Activated B cell treated with CpG ODN at 0.5 μM for 24 hours (primary cell): ENCODE data around the gene MYRIP. TPM values are rescaled to one million over a fixed set of nuclear protein-coding genes. Genes with fewer than 3 reads are reported as not detected.

Source experiments
- ATAC-seq: fragments of 200-7000 bp; cut with Tn5 transposase; one replicate; pipeline ENCODE4 v1.10.0; 2021; ENCODE audit warnings: low read depth, mild to moderate bottlenecking, moderate library complexity
- CTCF ChIA-PET: fragments of 350-600 bp; sonication (Branson Sonifier 250); formaldehyde crosslinking; loops from one replicate; lab custom pipeline; 2021; ENCODE audit warnings: antibody characterized with exemption; lab: Charles Lee
- POLR2A ChIA-PET: fragments of 350-600 bp; sonication (Branson Sonifier 250); formaldehyde crosslinking; loops from one replicate; lab custom pipeline; 2021; ENCODE audit warnings: antibody characterized with exemption; lab: Charles Lee
- DNase-seq: peaks from one replicate; pipeline ENCODE4 v3.0.0; 2022
- H3K27ac Mint-ChIP-seq: one replicate; pipeline ENCODE4 v1.8.0; 2020; ENCODE audit warnings: mixed read lengths
- H3K27me3 Mint-ChIP-seq: one replicate; pipeline ENCODE4 v1.8.0; 2021; ENCODE audit warnings: mixed read lengths
- H3K36me3 Mint-ChIP-seq: one replicate; pipeline ENCODE4 v1.8.0; 2021; ENCODE audit warnings: low read depth, mixed read lengths
- H3K4me1 Mint-ChIP-seq: one replicate; pipeline ENCODE4 v1.8.0; 2021; ENCODE audit warnings: mixed read lengths
- H3K4me3 Mint-ChIP-seq: one replicate; pipeline ENCODE4 v1.8.0; 2020; ENCODE audit warnings: mild to moderate bottlenecking, mixed read lengths
- H3K9me3 Mint-ChIP-seq: one replicate; pipeline ENCODE4 v1.8.0; 2020; ENCODE audit warnings: mixed read lengths
- CTCF ChIP-seq: fragments of 200-600 bp; IDR thresholded peaks from one replicate; pipeline ENCODE4 v1.8.0; 2022; ENCODE audit warnings: antibody characterized with exemption, mild to moderate bottlenecking
- intact Hi-C: fragments of 100-400 bp; cut with micrococcal nuclease; formaldehyde crosslinking; loops from one replicate; pipeline ENCODE4 v1.15.1; 2024
- total RNA-seq: library from RNA; stranded (reverse); gene quantifications from 2 replicates; pipeline ENCODE4 v1.2.3, GENCODE V29; 2022

MYRIP gene
- total RNA-seq, 1 donor from 2014 or later, result 0.20 TPM

- POLR2A ChIA-PET, result no interaction called here
- CTCF ChIA-PET, result no interaction called here
- no peaks in the 10 kb centered on the region for H3K27me3 Mint-ChIP-seq
- no peaks in the 10 kb centered on the region for H3K4me1 Mint-ChIP-seq
- DNase-seq (no peak), ATAC-seq (no peak)
- intact Hi-C loops, result no loop called here
- TF ChIP-seq CTCF, result no peak
- no peaks in the 10 kb centered on the region for H3K36me3 Mint-ChIP-seq
- H3K9me3 Mint-ChIP-seq, result no peaks in the 10 kb centered on the region
- H3K27ac Mint-ChIP-seq, result no peak overlapping the region
- H3K4me3 Mint-ChIP-seq, result no peak overlapping the region
Measured at GRCh38 chr3:39848365-39848764, 39.0 kb downstream of the MYRIP start.

- Mint-ChIP-seq H3K27me3 (peaks cover 2% of the 10 kb centered on the region), H3K36me3 (no peaks in the 10 kb centered on the region), H3K27ac (no peak overlapping the region), H3K9me3 (no peaks in the 10 kb centered on the region), H3K4me3 (no peak overlapping the region), H3K4me1 (no peaks in the 10 kb centered on the region)
- intact Hi-C loops, result no loop called here
- no peak for ATAC-seq
- no peak for TF ChIP-seq CTCF
- ChIA-PET CTCF (no interaction called here), POLR2A (no interaction called here)
- DNase-seq, result no peak
Measured at GRCh38 chr3:39849992-39850715, 40.7 kb downstream of the MYRIP start.

DNA sequence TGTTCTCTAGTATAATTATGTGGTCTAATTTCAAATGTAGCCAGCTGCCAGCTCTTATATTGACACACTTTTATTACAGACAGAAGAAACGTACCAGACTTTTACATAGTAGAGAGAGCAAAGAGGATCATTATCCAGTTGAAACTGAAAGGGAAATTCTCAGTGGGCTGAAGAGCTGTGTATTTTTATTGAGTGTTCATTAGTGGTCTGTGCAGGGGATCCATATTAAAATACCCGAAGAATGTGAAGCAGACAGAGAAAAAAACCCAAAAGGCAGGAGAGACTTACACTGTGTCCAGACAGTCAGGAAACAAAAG is 41.3 kb downstream of the MYRIP start:
- H3K27me3 Mint-ChIP-seq, result peaks cover 2% of the 10 kb centered on the region
- H3K27ac Mint-ChIP-seq, result no peak overlapping the region
- TF ChIP-seq CTCF, result no peak
- no peaks in the 10 kb centered on the region for H3K36me3 Mint-ChIP-seq
- ATAC-seq (no peak), DNase-seq (no peak)
- no peaks in the 10 kb centered on the region for H3K9me3 Mint-ChIP-seq
- H3K4me3 Mint-ChIP-seq, result no peak overlapping the region
- no peaks in the 10 kb centered on the region for H3K4me1 Mint-ChIP-seq
- intact Hi-C loops, result no loop called here
- ChIA-PET POLR2A (no interaction called here), CTCF (no interaction called here)

- no peak for ATAC-seq
- intact Hi-C loops, result no loop called here
- POLR2A ChIA-PET, result no interaction called here
Measured at GRCh38 chr3:39855517-39855916, 46.1 kb downstream of the MYRIP start.

DNA sequence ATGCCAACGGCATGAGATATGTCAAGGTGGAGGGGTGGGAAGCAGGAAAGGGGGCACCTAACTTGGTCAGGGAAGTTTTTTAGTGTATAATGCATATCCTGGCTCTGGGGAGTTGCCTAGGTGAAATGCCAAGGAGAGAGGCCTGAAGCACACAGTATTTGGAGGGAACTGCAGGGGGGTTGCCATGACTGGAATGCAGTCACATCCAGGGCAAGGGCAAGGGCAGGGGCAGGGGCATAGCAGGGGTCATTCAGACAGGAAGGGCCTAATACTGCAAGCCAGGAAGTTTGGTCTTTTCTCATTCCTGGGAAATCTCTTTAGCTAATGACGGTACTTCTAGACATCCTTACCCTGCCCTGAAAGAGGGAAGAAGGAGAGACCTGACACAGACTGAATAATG is 60.5 kb downstream of the MYRIP start:
- no peaks in the 10 kb centered on the region for H3K4me1 Mint-ChIP-seq
- no peaks in the 10 kb centered on the region for H3K27me3 Mint-ChIP-seq
- H3K9me3 Mint-ChIP-seq, result peaks cover 15% of the 10 kb centered on the region
- H3K36me3 Mint-ChIP-seq, result no peaks in the 10 kb centered on the region
- TF ChIP-seq CTCF, result no peak
- ATAC-seq (no peak), DNase-seq (no peak)
- POLR2A ChIA-PET, result no interaction called here
- no peak overlapping the region for H3K4me3 Mint-ChIP-seq
- intact Hi-C loops, result no loop called here
- H3K27ac Mint-ChIP-seq, result no peak overlapping the region
- CTCF ChIA-PET, result no interaction called here

More at GRCh38 chr3:39855517-39855916, 46.1 kb downstream of the MYRIP start:
- Mint-ChIP-seq H3K4me3 (no peak overlapping the region), H3K27me3 (peaks cover 2% of the 10 kb centered on the region), H3K9me3 (peaks cover 4% of the 10 kb centered on the region), H3K4me1 (no peaks in the 10 kb centered on the region), H3K36me3 (no peaks in the 10 kb centered on the region), H3K27ac (no peak overlapping the region)
- no peak for DNase-seq
- CTCF ChIA-PET, result no interaction called here
- no peak for TF ChIP-seq CTCF
